Lung (tissue), 12 donors: ENCODE data around the gene TTC4. TPM values are rescaled to one million over a fixed set of nuclear protein-coding genes. Genes with fewer than 3 reads are reported as not detected.

ENCODE experiments used
- ATAC-seq: fragments of 200-7000 bp; cut with Tn5 transposase; one replicate; pipeline ENCODE4 v1.9.1; 2020; ENCODE audit warnings: moderate number of reproducible peaks; ENCODE audit not compliant: insufficient read depth, low FRiP score
- DNase-seq, 3 donors: peaks; one replicate each; pipeline ENCODE4 v3.0.0-alpha.2; 2013 to 2017
- H3K27ac ChIP-seq, 2 donors: one replicate each; pipeline ENCODE4 v1.5.1; 2013; ENCODE audit warnings: mild to moderate bottlenecking in 2 of 2, moderate library complexity in 2 of 2, control low read depth in 1 of 2, inconsistent platforms in 1 of 2, low read depth in 1 of 2, low read length in 1 of 2
- H3K27me3 ChIP-seq, 3 donors: one replicate each; pipeline ENCODE4 v1.5.1; 2013; ENCODE audit warnings: low read length in 2 of 3; ENCODE audit not compliant: control insufficient read depth in 3 of 3, insufficient read depth in 3 of 3
- H3K36me3 ChIP-seq, 4 donors: one replicate each; pipeline ENCODE4 v1.5.1; 2013; ENCODE audit warnings: low read length in 4 of 4, mild to moderate bottlenecking in 1 of 4, moderate library complexity in 1 of 4; ENCODE audit not compliant: control insufficient read depth in 4 of 4, insufficient read depth in 4 of 4
- H3K4me1 ChIP-seq, 5 donors: one replicate each; pipeline ENCODE4 v1.5.1; 2013; ENCODE audit warnings: low read length in 5 of 5, mild to moderate bottlenecking in 2 of 5, moderate library complexity in 1 of 5; ENCODE audit not compliant: control insufficient read depth in 5 of 5, insufficient read depth in 5 of 5
- H3K4me3 ChIP-seq: one replicate; pipeline ENCODE4 v1.5.1; 2013; ENCODE audit warnings: mild to moderate bottlenecking, control low read depth, moderate library complexity
- H3K9ac ChIP-seq, 2 donors: one replicate each; pipeline ENCODE4 v1.5.1; 2013; ENCODE audit warnings: low read length in 2 of 2, control low read depth in 1 of 2; ENCODE audit not compliant: insufficient read depth in 1 of 2
- H3K9me3 ChIP-seq, 4 donors: one replicate each; pipeline ENCODE4 v1.5.1; 2013; ENCODE audit warnings: low read length in 3 of 4, mild to moderate bottlenecking in 1 of 4, moderate library complexity in 1 of 4; ENCODE audit not compliant: control insufficient read depth in 4 of 4, insufficient read depth in 3 of 4
- CTCF ChIP-seq: IDR thresholded peaks from 2 replicates; pipeline ENCODE4 v1.5.1; 2012; ENCODE audit warnings: mild to moderate bottlenecking; ENCODE audit errors: control extremely low read depth, extremely low read depth
- WGBS, 2 donors: extraction: QIAGEN DNeasy Blood & Tissue Kit; methylation state at CpG; one replicate each; pipeline ENCODE4 v1.1.7; 2013; 5-methylcytosine and 5-hydroxymethylcytosine counted together
- polyA plus RNA-seq, 2 donors: library from polyadenylated mRNA; stranded (reverse); fragments of 200-250 nt; gene quantifications; one replicate each; pipeline ENCODE4 v1.2.1, GENCODE V29; 2013
- total RNA-seq, 2 donors: library from RNA; depleted of rRNA in 1 of 2; stranded (reverse); fragments of >200 nt in 1 of 2; gene quantifications; one replicate each; pipeline ENCODE4 v1.2.1, GENCODE V29; 2014 to 2021
- donor health status: control.
- donor health status: control.
- donor health status: Bipolar disorder and iron deficiency.
- donor health status: healthy.
- donor health status: DM: yes; HTN: yes; CAD: no.

Gene TTC4
- total and polyA plus RNA-seq, 4 donors: 11.6 to 18.4 (median 16.7) TPM

- Histone ChIP-seq H3K9me3 (peaks cover 0 to 2% (median 0%) of the 10 kb centered on the region in 4 donors), H3K9ac (no peak overlapping the region), H3K27me3 (no peaks in the 10 kb centered on the region), H3K4me3 (no peak overlapping the region), H3K4me1 (no peaks in the 10 kb centered on the region), H3K36me3 (no peaks in the 10 kb centered on the region), H3K27ac (no peak overlapping the region)
- 91 to 94% methylated on average over 4 of the region's 4 CpGs for WGBS, 2 donors
- ATAC-seq (no peak), DNase-seq (no peak)
- TF ChIP-seq CTCF: no peak
Observed at GRCh38 chr1:54685335-54685905, 30.2 kb upstream of the TTC4 start.

GRCh38 chr1:54686155-54686554 is 29.5 kb upstream of the TTC4 start:
- H3K27me3 ChIP-seq: no peaks in the 10 kb centered on the region
- no peak overlapping the region for H3K9ac ChIP-seq
- no peaks in the 10 kb centered on the region for H3K4me1 ChIP-seq
- no peak for TF ChIP-seq CTCF
- no peaks in the 10 kb centered on the region for H3K36me3 ChIP-seq
- H3K9me3 ChIP-seq: peaks cover 0 to 2% (median 0%) of the 10 kb centered on the region in 4 donors
- WGBS, 2 donors: 87 to 93% methylated on average over 11 of the region's 11 CpGs
- no peak overlapping the region for H3K4me3 ChIP-seq
- H3K27ac ChIP-seq: no peak overlapping the region
- no peak for ATAC-seq
- DNase-seq: no peak

- H3K9ac ChIP-seq: no peak overlapping the region
- WGBS, 2 donors: 81 to 93% methylated on average over 8 of the region's 8 CpGs
- no peak for ATAC-seq
Observed at GRCh38 chr1:54694771-54695170, 20.9 kb upstream of the TTC4 start.

More at GRCh38 chr1:54694771-54695170, 20.9 kb upstream of the TTC4 start:
- no peaks in the 10 kb centered on the region for H3K36me3 ChIP-seq
- H3K4me3 ChIP-seq: no peak overlapping the region
- H3K4me1 ChIP-seq: no peaks in the 10 kb centered on the region
- TF ChIP-seq CTCF: no peak
- H3K27ac ChIP-seq: no peak overlapping the region
- DNase-seq: no peak
- no peaks in the 10 kb centered on the region for H3K9me3 ChIP-seq
- no peaks in the 10 kb centered on the region for H3K27me3 ChIP-seq
